Gastrocnemius medialis (tissue), 4 donors: ENCODE measurements around the gene STK38L.

Experiments used
- CTCF ChIP-seq, 5 experiments: fragments of 450-650 bp in 3 of 5; fragments of 200-600 bp in 2 of 5; sonication (generic) in 2 of 5; IDR thresholded peaks in 4 of 5; conservative IDR thresholded peaks in 1 of 5; 1 replicate in 4 of 5; 2 replicates in 1 of 5; pipeline ENCODE4 v1.5.1; 2016 to 2019; ENCODE audit warnings: antibody characterized with exemption in 5 of 5, mild to moderate bottlenecking in 3 of 5, moderate library complexity in 3 of 5
- POLR2A ChIP-seq, 2 donors: fragments of 450-650 bp; IDR thresholded peaks; one replicate each; pipeline ENCODE4 v1.6.1; 2017; ENCODE audit warnings: antibody characterized with exemption in 2 of 2, mild to moderate bottlenecking in 2 of 2, moderate library complexity in 2 of 2

DNA sequence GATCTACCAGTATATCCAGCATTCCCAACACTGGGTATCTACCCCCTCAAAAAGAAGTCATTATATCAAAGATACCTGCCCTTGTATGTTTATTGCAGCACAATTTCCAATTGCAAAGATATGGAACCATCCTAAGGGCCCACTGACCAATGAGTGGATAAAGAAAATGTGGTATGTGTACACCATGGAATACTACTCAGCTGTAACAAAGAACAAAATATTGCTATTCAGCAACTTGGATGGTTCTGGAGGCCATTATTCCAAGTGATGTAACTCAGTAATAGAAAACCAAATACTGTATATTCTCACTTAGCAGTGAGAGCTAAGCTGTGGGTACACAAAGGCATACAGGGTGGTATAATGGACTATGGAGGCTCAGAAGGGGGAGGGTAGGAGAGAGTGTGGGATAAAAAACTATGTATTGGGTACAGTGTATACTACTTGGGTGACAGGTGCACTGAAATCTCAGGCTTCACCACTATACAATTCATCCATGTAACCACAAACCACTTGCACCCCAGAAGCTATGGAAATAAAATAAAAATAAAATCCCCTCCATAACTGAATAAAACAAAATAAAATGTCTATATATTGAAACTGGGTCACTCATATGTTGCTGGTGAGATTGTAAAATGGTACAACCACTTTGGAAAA, 34.7 kb upstream of the STK38L start:
- TF ChIP-seq CTCF (IDR thresholded peaks at IDR 0.05 in 4 of 5, conservative IDR thresholded peaks at IDR 0.05 in 1 of 5) (no peak), POLR2A (IDR thresholded peaks at IDR 0.05) (no peak)
